ENCODE results near the gene PALLD.

PALLD gene

GRCh38 chr4:168519576-168519975, 22.7 kb downstream of the PALLD start:
- DNase-seq: no peak
- H3K9me3 ChIP-seq: no peaks in the 10 kb centered on the region
- H3K36me3 ChIP-seq: no peaks in the 10 kb centered on the region
- no peaks in the 10 kb centered on the region for H3K27me3 ChIP-seq
- H3K4me3 ChIP-seq (ENCODE audit: low read depth, low read length): no peak overlapping the region
- H3K4me1 ChIP-seq: peaks cover 5% of the 10 kb centered on the region
- no peak for TF ChIP-seq CTCF (IDR thresholded peaks at IDR 0.05; ENCODE audit: low read depth, low read length)

GRCh38 chr4:168521721-168522120, 24.9 kb downstream of the PALLD start:
- no peaks in the 10 kb centered on the region for H3K9me3 ChIP-seq
- H3K36me3 ChIP-seq: no peaks in the 10 kb centered on the region
- H3K4me3 ChIP-seq (ENCODE audit: low read depth, low read length): no peak overlapping the region
- no peak for TF ChIP-seq CTCF (IDR thresholded peaks at IDR 0.05; ENCODE audit: low read depth, low read length)
- H3K4me1 ChIP-seq: peaks cover 5% of the 10 kb centered on the region
- H3K27me3 ChIP-seq: no peaks in the 10 kb centered on the region
- no peak for DNase-seq

GRCh38 chr4:168522356-168522755, 25.5 kb downstream of the PALLD start:
- H3K36me3 ChIP-seq: no peaks in the 10 kb centered on the region
- TF ChIP-seq CTCF (IDR thresholded peaks at IDR 0.05; ENCODE audit: low read depth, low read length): no peak
- no peak overlapping the region for H3K4me3 ChIP-seq (ENCODE audit: low read depth, low read length)
- no peaks in the 10 kb centered on the region for H3K27me3 ChIP-seq
- peaks cover 5% of the 10 kb centered on the region for H3K4me1 ChIP-seq
- H3K9me3 ChIP-seq: no peaks in the 10 kb centered on the region
- DNase-seq: no peak

- Histone ChIP-seq H3K36me3 (no peaks in the 10 kb centered on the region), H3K9me3 (no peaks in the 10 kb centered on the region), H3K4me3 (ENCODE audit: low read depth, low read length) (no peak overlapping the region), H3K4me1 (peaks cover 5% of the 10 kb centered on the region), H3K27me3 (no peaks in the 10 kb centered on the region)
- DNase-seq: no peak
- no peak for TF ChIP-seq CTCF (IDR thresholded peaks at IDR 0.05; ENCODE audit: low read depth, low read length)
These were observed 26.1 kb downstream of the PALLD start for GRCh38 chr4:168522829-168523489.

GRCh38 chr4:168524006-168524405, 27.2 kb downstream of the PALLD start:
- Histone ChIP-seq H3K36me3 (no peaks in the 10 kb centered on the region), H3K4me1 (peaks cover 5% of the 10 kb centered on the region), H3K27me3 (no peaks in the 10 kb centered on the region), H3K4me3 (ENCODE audit: low read depth, low read length) (no peak overlapping the region), H3K9me3 (no peaks in the 10 kb centered on the region)
- DNase-seq: no peak
- no peak for TF ChIP-seq CTCF (IDR thresholded peaks at IDR 0.05; ENCODE audit: low read depth, low read length)

GRCh38 chr4:168524897-168525296, 28.0 kb downstream of the PALLD start:
- H3K36me3 ChIP-seq: no peaks in the 10 kb centered on the region
- DNase-seq: no peak
- no peak for TF ChIP-seq CTCF (IDR thresholded peaks at IDR 0.05; ENCODE audit: low read depth, low read length)
- H3K27me3 ChIP-seq: no peaks in the 10 kb centered on the region
- no peaks in the 10 kb centered on the region for H3K9me3 ChIP-seq
- H3K4me1 ChIP-seq: peaks cover 5% of the 10 kb centered on the region
- no peak overlapping the region for H3K4me3 ChIP-seq (ENCODE audit: low read depth, low read length)
